ENCODE results near the gene P4HB.
A peak's percentile ranks its signal among the peaks of the same experiment; 100 is the strongest.
"Not testable (repeated sequence)": the region's sequence is repeated elsewhere in the genome, so short reads cannot be mapped to it uniquely, and the experiment has no call there.

P4HB gene

GRCh38 chr17:81844887-81845286, 15.4 kb downstream of the P4HB start:
- DNase-seq, result no peak

GRCh38 chr17:81844327-81844851, 15.9 kb downstream of the P4HB start:
- DNase-seq, result no peak

GRCh38 chr17:81843713-81844326, 16.5 kb downstream of the P4HB start:
- DNase-seq, result no peak

GRCh38 chr17:81842725-81843504, 17.4 kb downstream of the P4HB start:
- no peak for DNase-seq

- no peak for DNase-seq
Measured at GRCh38 chr17:81842378-81842724, 18.0 kb downstream of the P4HB start.

- no peak for DNase-seq
Measured at GRCh38 chr17:81841866-81842265, 18.5 kb downstream of the P4HB start.

- no peak for DNase-seq
Measured at GRCh38 chr17:81840826-81841778, 19.2 kb downstream of the P4HB start.

GRCh38 chr17:81840059-81840458, 20.3 kb downstream of the P4HB start:
- DNase-seq, result not testable (repeated sequence)

GRCh38 chr17:81839301-81839700, 21.0 kb downstream of the P4HB start:
- DNase-seq, result no peak

- DNase-seq, result no peak
Measured at GRCh38 chr17:81838753-81839255, 21.5 kb downstream of the P4HB start.

- no peak for DNase-seq
Measured at GRCh38 chr17:81837641-81838040, 22.7 kb downstream of the P4HB start.

GRCh38 chr17:81834831-81835267, 25.5 kb downstream of the P4HB start, which contains the start of gene PPP1R27:
PPP1R27 (minus strand) TSS chr17:81835050; CDS start chr17:81834953, 97 bp downstream.
- DNase-seq, result no peak

GRCh38 chr17:81833921-81834830, 26.2 kb downstream of the P4HB start:
- DNase-seq, result no peak

GRCh38 chr17:81833160-81833920, 27.0 kb downstream of the P4HB start, which contains the start of gene MCRIP1:
MCRIP1 (minus strand) TSS chr17:81833291; CDS start chr17:81824506, 8,785 bp downstream.
- DNase-seq, result peak; percentile 93

- no peak for DNase-seq
Measured at GRCh38 chr17:81832608-81833159, 27.7 kb downstream of the P4HB start.

- DNase-seq, result peak; percentile 36
Measured at GRCh38 chr17:81831957-81832607, 28.3 kb downstream of the P4HB start.

- no peak for DNase-seq
Measured at GRCh38 chr17:81831563-81831956, 28.8 kb downstream of the P4HB start.

GRCh38 chr17:81829858-81830257, 30.5 kb downstream of the P4HB start:
- DNase-seq, result no peak

GRCh38 chr17:81828656-81829055, 31.7 kb downstream of the P4HB start:
- no peak for DNase-seq
